Measurements from ENCODE around the gene OOSP1. TPM values are rescaled to one million over a fixed set of nuclear protein-coding genes. Genes with fewer than 3 reads are reported as not detected.

The OOSP1 gene
- total and polyA plus RNA-seq, 12 donors = not detected

- Histone ChIP-seq H3K36me3 (no peaks in the 10 kb centered on the region), H3K27me3 (no peaks in the 10 kb centered on the region), H3K9me3 (no peaks in the 10 kb centered on the region), H3K4me3 (no peak overlapping the region), H3K27ac (no peak overlapping the region), H3K4me1 (no peaks in the 10 kb centered on the region)
- DNase-seq (no peak), ATAC-seq (no peak)
- TF ChIP-seq, protein P1, sequence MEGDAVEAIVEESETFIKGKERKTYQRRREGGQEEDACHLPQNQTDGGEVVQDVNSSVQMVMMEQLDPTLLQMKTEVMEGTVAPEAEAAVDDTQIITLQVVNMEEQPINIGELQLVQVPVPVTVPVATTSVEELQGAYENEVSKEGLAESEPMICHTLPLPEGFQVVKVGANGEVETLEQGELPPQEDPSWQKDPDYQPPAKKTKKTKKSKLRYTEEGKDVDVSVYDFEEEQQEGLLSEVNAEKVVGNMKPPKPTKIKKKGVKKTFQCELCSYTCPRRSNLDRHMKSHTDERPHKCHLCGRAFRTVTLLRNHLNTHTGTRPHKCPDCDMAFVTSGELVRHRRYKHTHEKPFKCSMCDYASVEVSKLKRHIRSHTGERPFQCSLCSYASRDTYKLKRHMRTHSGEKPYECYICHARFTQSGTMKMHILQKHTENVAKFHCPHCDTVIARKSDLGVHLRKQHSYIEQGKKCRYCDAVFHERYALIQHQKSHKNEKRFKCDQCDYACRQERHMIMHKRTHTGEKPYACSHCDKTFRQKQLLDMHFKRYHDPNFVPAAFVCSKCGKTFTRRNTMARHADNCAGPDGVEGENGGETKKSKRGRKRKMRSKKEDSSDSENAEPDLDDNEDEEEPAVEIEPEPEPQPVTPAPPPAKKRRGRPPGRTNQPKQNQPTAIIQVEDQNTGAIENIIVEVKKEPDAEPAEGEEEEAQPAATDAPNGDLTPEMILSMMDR (IDR thresholded peaks at IDR 0.05) = no peak
- intact Hi-C loops (cut with DNase I) = no loop called here
- WGBS, 2 donors = 94 to 99% methylated on average over 3 of the region's 3 CpGs
Observed at GRCh38 chr11:59938718-59939117, 486 bp downstream of the OOSP1 start.

DNA sequence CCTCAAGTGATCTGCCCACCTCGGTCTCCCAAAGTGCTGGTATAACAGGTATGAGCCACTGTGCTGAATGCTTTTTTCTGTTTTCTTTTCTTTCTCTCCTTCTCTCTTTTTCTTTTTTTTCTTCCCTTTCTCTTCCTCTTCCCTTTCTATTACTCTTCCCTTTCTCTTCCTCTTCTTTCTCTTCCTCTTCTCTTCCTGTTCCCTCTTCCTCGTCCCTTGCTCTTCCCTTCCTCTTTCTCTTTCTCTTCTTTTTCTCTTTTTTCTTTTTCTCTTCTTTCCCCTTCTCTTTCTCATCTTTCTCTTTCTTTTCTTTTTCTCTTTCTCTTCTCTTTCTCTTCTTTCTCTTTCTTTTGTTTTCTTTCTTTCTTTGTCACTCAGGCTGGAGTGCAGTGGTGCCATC is 1.2 kb downstream of the OOSP1 start:
- H3K27ac ChIP-seq = no peak overlapping the region
- no peaks in the 10 kb centered on the region for H3K9me3 ChIP-seq
- H3K36me3 ChIP-seq = no peaks in the 10 kb centered on the region
- DNase-seq (no peak), ATAC-seq (no peak)
- WGBS, 2 donors = 80 to 86% methylated on average over 2 of the region's 2 CpGs
- intact Hi-C loops (cut with DNase I) = no loop called here
- H3K4me1 ChIP-seq = no peaks in the 10 kb centered on the region
- no peak overlapping the region for H3K4me3 ChIP-seq
- no peaks in the 10 kb centered on the region for H3K27me3 ChIP-seq
- TF ChIP-seq, protein P1 (IDR thresholded peaks at IDR 0.05) = no peak

GRCh38 chr11:59941091-59941490 is 2.9 kb downstream of the OOSP1 start:
- DNase-seq (no peak), ATAC-seq (no peak)
- intact Hi-C loops (cut with DNase I) = no loop called here
- H3K9me3 ChIP-seq = no peaks in the 10 kb centered on the region
- no peaks in the 10 kb centered on the region for H3K4me1 ChIP-seq
- H3K27me3 ChIP-seq = no peaks in the 10 kb centered on the region
- TF ChIP-seq, protein P1 (IDR thresholded peaks at IDR 0.05) = no peak
- no peaks in the 10 kb centered on the region for H3K36me3 ChIP-seq
- H3K4me3 ChIP-seq = no peak overlapping the region
- 86 to 89% methylated on average over 4 of the region's 4 CpGs for WGBS, 2 donors
- H3K27ac ChIP-seq = no peak overlapping the region

DNA sequence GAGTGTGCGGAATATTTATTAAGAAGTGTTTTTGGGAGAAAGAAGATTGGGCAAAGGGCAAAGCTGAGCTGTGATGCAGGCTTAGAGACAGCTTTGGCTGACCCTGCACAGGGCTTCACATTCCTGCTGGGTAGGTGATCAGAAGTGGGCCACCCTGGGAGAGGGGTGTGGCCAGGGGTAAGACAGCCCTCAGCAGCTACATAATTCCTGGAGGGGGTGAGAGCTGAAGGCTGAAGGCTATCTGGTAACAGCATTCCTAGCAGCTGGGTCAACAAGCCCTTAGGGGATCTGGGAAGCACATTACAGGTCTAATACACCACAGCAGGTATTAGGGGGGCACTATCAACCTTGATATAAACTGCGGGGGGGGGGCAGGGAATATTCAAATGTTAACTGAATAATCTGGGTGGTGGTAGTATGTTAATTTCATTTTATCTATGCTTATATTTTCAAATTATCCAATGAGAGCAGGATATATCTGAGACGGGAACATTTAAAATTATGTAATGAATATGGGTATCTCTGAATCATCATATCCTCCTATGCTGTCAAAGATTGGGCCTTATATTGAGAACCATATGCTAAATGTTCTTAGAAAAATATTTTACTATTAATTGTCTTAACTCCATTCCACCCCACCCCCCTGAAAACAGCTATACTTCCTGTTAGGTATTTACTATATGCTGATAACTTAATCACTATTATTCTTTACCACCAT is 5.9 kb downstream of the OOSP1 start:
- DNase-seq (no peak), ATAC-seq (no peak)
- Histone ChIP-seq H3K36me3 (no peaks in the 10 kb centered on the region), H3K27ac (no peak overlapping the region), H3K9me3 (no peaks in the 10 kb centered on the region), H3K4me3 (no peak overlapping the region), H3K4me1 (no peaks in the 10 kb centered on the region), H3K27me3 (no peaks in the 10 kb centered on the region)
- WGBS, 2 donors = 89 to 94% methylated on average over 3 of the region's 3 CpGs
- intact Hi-C loops (cut with DNase I) = no loop called here
- TF ChIP-seq, protein P1 (IDR thresholded peaks at IDR 0.05) = no peak
